GM23338 (cell line): Measurements from ENCODE around the gene NADK2. TPM values are rescaled to one million over a fixed set of nuclear protein-coding genes. Genes with fewer than 3 reads are reported as not detected.

ENCODE experiments used
- ATAC-seq: fragments of 200-7000 bp; cut with Tn5 transposase; 3 replicates; pipeline ENCODE4 v1.9.1; 2020
- DNase-seq: peaks from one replicate; pipeline ENCODE4 v3.0.0-alpha.2; 2015; ENCODE audit warnings: low spot score
- H2AFZ ChIP-seq: fragments of 200-600 bp; sonication (generic); 2 replicates; pipeline ENCODE4 v1.8.0; 2016; ENCODE audit warnings: antibody characterized with exemption, mild to moderate bottlenecking, moderate library complexity
- H3F3A ChIP-seq: fragments of 200-600 bp; sonication (generic); replicated peaks from 2 replicates; pipeline ENCODE4 v1.8.0; 2017; ENCODE audit warnings: antibody characterized with exemption, mixed run types, low read depth
- H3K27ac ChIP-seq: fragments of 200-600 bp; sonication (generic); 2 replicates; pipeline ENCODE4 v1.6.1; 2016; ENCODE audit warnings: low read depth
- H3K27me3 ChIP-seq: fragments of 200-600 bp; sonication (generic); 2 replicates; pipeline ENCODE4 v1.8.0; 2016; ENCODE audit warnings: mild to moderate bottlenecking, mixed run types, moderate library complexity; ENCODE audit not compliant: insufficient read depth
- H3K36me3 ChIP-seq: fragments of 200-600 bp; sonication (generic); 2 replicates; pipeline ENCODE4 v1.8.0; 2016; ENCODE audit warnings: mild to moderate bottlenecking; ENCODE audit not compliant: insufficient read depth
- H3K4me1 ChIP-seq: fragments of 200-600 bp; sonication (generic); 2 replicates; pipeline ENCODE4 v1.8.0; 2016; ENCODE audit warnings: mild to moderate bottlenecking, moderate library complexity; ENCODE audit not compliant: insufficient read depth
- H3K4me2 ChIP-seq: fragments of 200-600 bp; sonication (generic); 2 replicates; pipeline ENCODE4 v1.7.1; 2017; ENCODE audit warnings: mixed run types
- H3K4me3 ChIP-seq: fragments of 200-600 bp; sonication (generic); 2 replicates; pipeline ENCODE4 v1.6.1; 2016; ENCODE audit warnings: mixed run types
- H3K79me2 ChIP-seq: fragments of 200-600 bp; sonication (generic); replicated peaks from 2 replicates; pipeline ENCODE4 v1.8.0; 2017; ENCODE audit warnings: mild to moderate bottlenecking; ENCODE audit not compliant: insufficient read depth
- H3K9me2 ChIP-seq: fragments of 200-600 bp; sonication (generic); 2 replicates; pipeline ENCODE4 v1.8.0; 2017; ENCODE audit not compliant: insufficient read depth
- H4K20me1 ChIP-seq: fragments of 200-600 bp; sonication (generic); replicated peaks from 2 replicates; pipeline ENCODE4 v1.8.0; 2017; ENCODE audit warnings: mild to moderate bottlenecking; ENCODE audit not compliant: insufficient read depth
- H3K27ac Mint-ChIP-seq: 2 replicates; pipeline ENCODE4 v1.8.0; 2020; ENCODE audit warnings: inconsistent platforms, mild to moderate bottlenecking, moderate library complexity, mixed read lengths
- H3K27me3 Mint-ChIP-seq: 3 replicates; pipeline ENCODE4 v1.8.0; 2022; ENCODE audit warnings: low read depth, mild to moderate bottlenecking, moderate library complexity, mixed read lengths, inconsistent platforms; ENCODE audit not compliant: insufficient read depth, poor library complexity
- H3K36me3 Mint-ChIP-seq: 3 replicates; pipeline ENCODE4 v1.8.0; 2021; ENCODE audit warnings: low read depth, mild to moderate bottlenecking, inconsistent platforms, moderate library complexity, mixed read lengths
- H3K4me1 Mint-ChIP-seq: 3 replicates; pipeline ENCODE4 v1.8.0; 2020; ENCODE audit warnings: mild to moderate bottlenecking, inconsistent platforms, mixed read lengths
- H3K4me3 Mint-ChIP-seq: 3 replicates; pipeline ENCODE4 v1.8.0; 2021; ENCODE audit warnings: moderate library complexity, mild to moderate bottlenecking, inconsistent platforms, mixed read lengths
- H3K9me3 Mint-ChIP-seq: 3 replicates; pipeline ENCODE4 v1.8.0; 2020; ENCODE audit warnings: moderate library complexity, mild to moderate bottlenecking, inconsistent platforms, mixed read lengths
- CREB1 ChIP-seq: fragments of 250-450 bp; sonication (Bioruptor Pico); IDR thresholded peaks from 2 replicates; pipeline ENCODE4 v1.5.0; 2020; ENCODE audit warnings: low read depth, mild to moderate bottlenecking, moderate library complexity
- EZH2 ChIP-seq: fragments of 200-600 bp; sonication (generic); IDR thresholded peaks from one replicate; pipeline ENCODE4 v1.8.0; 2017; ENCODE audit warnings: antibody characterized with exemption, mild to moderate bottlenecking, low read depth; ENCODE audit not compliant: unreplicated experiment
- EZH2phosphoT487 ChIP-seq: fragments of 200-600 bp; sonication (generic); IDR thresholded peaks from one replicate; pipeline ENCODE4 v1.8.1; 2018; ENCODE audit warnings: antibody characterized with exemption; ENCODE audit not compliant: unreplicated experiment
- NANOG ChIP-seq: IDR thresholded peaks from 2 replicates; pipeline ENCODE4 v1.6.1; 2016; ENCODE audit warnings: antibody characterized with exemption, borderline replicate concordance
- STAT1 ChIP-seq: IDR thresholded peaks from one replicate; pipeline ENCODE4 v1.6.1; 2016; ENCODE audit warnings: antibody characterized with exemption; ENCODE audit not compliant: unreplicated experiment
- ZNF114 ChIP-seq: fragments of 250-450 bp; sonication (Bioruptor Pico); IDR thresholded peaks from 2 replicates; pipeline ENCODE4 v1.5.0; 2020; ENCODE audit warnings: mild to moderate bottlenecking, moderate library complexity
- polyA plus RNA-seq: library from polyadenylated mRNA; unstranded; fragments of >200 nt; fragmentation: Nextera tagmentation; extraction: Ambion mirVana; gene quantifications from 2 replicates; pipeline ENCODE4 v1.2.1, GENCODE V29; 2016
- total RNA-seq: library from RNA; depleted of rRNA; stranded (reverse); fragments of >200 nt; shearing (Covaris generic); gene quantifications from 2 replicates; pipeline ENCODE4 v1.2.3, GENCODE V29; 2014
- TF ChIP-seq, protein P1 (sequence below), 2 experiments: fragments of 200-600 bp in 1 of 2; sonication (generic) in 1 of 2; conservative IDR thresholded peaks; 2 replicates each; pipeline versions ENCODE4 v1.5.1 to v1.6.1; 2016 to 2017; ENCODE audit warnings: antibody characterized with exemption in 2 of 2, low read depth in 2 of 2, mild to moderate bottlenecking in 2 of 2, moderate library complexity in 1 of 2
- TF ChIP-seq, protein P2 (sequence below): IDR thresholded peaks from 2 replicates; pipeline ENCODE4 v1.6.1; 2016; ENCODE audit warnings: antibody characterized with exemption
- TF ChIP-seq, protein P3 (sequence below): IDR thresholded peaks from one replicate; pipeline ENCODE4 v1.6.1; 2018; ENCODE audit warnings: antibody characterized with exemption; ENCODE audit not compliant: unreplicated experiment
- TF ChIP-seq, protein P4 (sequence below): fragments of 250-450 bp; sonication (Bioruptor Pico); IDR thresholded peaks from 2 replicates; pipeline ENCODE4 v1.5.0; 2020; ENCODE audit warnings: mild to moderate bottlenecking, moderate library complexity

The NADK2 gene
- total and polyA plus RNA-seq, 2 experiments from 2014 or later: 4.5 to 16.0 TPM

DNA sequence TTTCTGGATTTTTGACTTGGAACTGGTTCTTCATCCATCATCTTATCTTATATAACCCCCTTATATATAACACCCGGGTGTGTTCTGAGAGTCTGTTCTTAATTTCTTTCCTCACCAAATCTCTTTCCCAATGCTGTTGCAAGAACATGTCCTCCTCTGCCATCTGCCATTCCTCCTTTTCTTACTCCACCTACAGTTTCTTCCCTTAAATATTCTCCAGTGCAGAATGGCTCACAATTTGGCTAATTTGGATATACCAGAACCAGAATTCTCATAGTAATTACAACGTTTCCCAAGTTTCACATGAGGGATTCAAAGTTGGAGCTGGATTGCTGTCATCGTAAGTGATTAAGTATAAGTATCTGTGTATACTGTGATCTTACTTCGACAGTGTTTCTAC, 61.8 kb downstream of the NADK2 start (continued):
- TF ChIP-seq, protein P1, sequence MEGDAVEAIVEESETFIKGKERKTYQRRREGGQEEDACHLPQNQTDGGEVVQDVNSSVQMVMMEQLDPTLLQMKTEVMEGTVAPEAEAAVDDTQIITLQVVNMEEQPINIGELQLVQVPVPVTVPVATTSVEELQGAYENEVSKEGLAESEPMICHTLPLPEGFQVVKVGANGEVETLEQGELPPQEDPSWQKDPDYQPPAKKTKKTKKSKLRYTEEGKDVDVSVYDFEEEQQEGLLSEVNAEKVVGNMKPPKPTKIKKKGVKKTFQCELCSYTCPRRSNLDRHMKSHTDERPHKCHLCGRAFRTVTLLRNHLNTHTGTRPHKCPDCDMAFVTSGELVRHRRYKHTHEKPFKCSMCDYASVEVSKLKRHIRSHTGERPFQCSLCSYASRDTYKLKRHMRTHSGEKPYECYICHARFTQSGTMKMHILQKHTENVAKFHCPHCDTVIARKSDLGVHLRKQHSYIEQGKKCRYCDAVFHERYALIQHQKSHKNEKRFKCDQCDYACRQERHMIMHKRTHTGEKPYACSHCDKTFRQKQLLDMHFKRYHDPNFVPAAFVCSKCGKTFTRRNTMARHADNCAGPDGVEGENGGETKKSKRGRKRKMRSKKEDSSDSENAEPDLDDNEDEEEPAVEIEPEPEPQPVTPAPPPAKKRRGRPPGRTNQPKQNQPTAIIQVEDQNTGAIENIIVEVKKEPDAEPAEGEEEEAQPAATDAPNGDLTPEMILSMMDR (conservative IDR thresholded peaks at IDR 0.05; ENCODE audit: low read depth in 2 of 2): no peak
- TF ChIP-seq EZH2 (no peak), NANOG (no peak)
- TF ChIP-seq, protein P2, sequence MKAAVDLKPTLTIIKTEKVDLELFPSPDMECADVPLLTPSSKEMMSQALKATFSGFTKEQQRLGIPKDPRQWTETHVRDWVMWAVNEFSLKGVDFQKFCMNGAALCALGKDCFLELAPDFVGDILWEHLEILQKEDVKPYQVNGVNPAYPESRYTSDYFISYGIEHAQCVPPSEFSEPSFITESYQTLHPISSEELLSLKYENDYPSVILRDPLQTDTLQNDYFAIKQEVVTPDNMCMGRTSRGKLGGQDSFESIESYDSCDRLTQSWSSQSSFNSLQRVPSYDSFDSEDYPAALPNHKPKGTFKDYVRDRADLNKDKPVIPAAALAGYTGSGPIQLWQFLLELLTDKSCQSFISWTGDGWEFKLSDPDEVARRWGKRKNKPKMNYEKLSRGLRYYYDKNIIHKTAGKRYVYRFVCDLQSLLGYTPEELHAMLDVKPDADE: no peak

DNA sequence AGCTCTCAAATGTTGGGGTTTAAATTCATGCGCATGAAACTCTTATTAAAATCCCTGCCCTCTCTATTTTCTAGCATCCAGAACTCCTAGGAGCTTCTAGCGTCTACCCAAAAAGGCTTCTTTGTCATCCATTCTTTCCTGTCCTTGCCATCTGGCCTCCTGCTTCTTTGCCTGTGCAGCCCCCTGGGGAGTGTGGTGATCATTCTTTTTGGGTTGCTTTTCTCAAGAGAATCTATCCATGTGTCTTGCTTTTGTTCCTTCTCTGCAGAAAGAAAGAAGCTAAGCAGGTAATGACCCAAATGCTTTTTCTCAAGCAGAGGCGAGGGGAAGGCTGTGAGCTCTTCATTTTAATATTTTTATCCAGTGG, 63.2 kb downstream of the NADK2 start:
- peaks cover 82% of the 10 kb centered on the region for H3K36me3 Mint-ChIP-seq
- TF ChIP-seq EZH2phosphoT487 (no peak), ZNF114 (CRISPR knock-in tag) (no peak), NANOG (no peak), CREB1 (CRISPR knock-in tag) (no peak), STAT1 (no peak), EZH2 (no peak)
- TF ChIP-seq, protein P3, sequence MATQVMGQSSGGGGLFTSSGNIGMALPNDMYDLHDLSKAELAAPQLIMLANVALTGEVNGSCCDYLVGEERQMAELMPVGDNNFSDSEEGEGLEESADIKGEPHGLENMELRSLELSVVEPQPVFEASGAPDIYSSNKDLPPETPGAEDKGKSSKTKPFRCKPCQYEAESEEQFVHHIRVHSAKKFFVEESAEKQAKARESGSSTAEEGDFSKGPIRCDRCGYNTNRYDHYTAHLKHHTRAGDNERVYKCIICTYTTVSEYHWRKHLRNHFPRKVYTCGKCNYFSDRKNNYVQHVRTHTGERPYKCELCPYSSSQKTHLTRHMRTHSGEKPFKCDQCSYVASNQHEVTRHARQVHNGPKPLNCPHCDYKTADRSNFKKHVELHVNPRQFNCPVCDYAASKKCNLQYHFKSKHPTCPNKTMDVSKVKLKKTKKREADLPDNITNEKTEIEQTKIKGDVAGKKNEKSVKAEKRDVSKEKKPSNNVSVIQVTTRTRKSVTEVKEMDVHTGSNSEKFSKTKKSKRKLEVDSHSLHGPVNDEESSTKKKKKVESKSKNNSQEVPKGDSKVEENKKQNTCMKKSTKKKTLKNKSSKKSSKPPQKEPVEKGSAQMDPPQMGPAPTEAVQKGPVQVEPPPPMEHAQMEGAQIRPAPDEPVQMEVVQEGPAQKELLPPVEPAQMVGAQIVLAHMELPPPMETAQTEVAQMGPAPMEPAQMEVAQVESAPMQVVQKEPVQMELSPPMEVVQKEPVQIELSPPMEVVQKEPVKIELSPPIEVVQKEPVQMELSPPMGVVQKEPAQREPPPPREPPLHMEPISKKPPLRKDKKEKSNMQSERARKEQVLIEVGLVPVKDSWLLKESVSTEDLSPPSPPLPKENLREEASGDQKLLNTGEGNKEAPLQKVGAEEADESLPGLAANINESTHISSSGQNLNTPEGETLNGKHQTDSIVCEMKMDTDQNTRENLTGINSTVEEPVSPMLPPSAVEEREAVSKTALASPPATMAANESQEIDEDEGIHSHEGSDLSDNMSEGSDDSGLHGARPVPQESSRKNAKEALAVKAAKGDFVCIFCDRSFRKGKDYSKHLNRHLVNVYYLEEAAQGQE: no peak
- TF ChIP-seq, protein P1 (conservative IDR thresholded peaks at IDR 0.05; ENCODE audit: low read depth in 2 of 2): no peak
- TF ChIP-seq, protein P4, sequence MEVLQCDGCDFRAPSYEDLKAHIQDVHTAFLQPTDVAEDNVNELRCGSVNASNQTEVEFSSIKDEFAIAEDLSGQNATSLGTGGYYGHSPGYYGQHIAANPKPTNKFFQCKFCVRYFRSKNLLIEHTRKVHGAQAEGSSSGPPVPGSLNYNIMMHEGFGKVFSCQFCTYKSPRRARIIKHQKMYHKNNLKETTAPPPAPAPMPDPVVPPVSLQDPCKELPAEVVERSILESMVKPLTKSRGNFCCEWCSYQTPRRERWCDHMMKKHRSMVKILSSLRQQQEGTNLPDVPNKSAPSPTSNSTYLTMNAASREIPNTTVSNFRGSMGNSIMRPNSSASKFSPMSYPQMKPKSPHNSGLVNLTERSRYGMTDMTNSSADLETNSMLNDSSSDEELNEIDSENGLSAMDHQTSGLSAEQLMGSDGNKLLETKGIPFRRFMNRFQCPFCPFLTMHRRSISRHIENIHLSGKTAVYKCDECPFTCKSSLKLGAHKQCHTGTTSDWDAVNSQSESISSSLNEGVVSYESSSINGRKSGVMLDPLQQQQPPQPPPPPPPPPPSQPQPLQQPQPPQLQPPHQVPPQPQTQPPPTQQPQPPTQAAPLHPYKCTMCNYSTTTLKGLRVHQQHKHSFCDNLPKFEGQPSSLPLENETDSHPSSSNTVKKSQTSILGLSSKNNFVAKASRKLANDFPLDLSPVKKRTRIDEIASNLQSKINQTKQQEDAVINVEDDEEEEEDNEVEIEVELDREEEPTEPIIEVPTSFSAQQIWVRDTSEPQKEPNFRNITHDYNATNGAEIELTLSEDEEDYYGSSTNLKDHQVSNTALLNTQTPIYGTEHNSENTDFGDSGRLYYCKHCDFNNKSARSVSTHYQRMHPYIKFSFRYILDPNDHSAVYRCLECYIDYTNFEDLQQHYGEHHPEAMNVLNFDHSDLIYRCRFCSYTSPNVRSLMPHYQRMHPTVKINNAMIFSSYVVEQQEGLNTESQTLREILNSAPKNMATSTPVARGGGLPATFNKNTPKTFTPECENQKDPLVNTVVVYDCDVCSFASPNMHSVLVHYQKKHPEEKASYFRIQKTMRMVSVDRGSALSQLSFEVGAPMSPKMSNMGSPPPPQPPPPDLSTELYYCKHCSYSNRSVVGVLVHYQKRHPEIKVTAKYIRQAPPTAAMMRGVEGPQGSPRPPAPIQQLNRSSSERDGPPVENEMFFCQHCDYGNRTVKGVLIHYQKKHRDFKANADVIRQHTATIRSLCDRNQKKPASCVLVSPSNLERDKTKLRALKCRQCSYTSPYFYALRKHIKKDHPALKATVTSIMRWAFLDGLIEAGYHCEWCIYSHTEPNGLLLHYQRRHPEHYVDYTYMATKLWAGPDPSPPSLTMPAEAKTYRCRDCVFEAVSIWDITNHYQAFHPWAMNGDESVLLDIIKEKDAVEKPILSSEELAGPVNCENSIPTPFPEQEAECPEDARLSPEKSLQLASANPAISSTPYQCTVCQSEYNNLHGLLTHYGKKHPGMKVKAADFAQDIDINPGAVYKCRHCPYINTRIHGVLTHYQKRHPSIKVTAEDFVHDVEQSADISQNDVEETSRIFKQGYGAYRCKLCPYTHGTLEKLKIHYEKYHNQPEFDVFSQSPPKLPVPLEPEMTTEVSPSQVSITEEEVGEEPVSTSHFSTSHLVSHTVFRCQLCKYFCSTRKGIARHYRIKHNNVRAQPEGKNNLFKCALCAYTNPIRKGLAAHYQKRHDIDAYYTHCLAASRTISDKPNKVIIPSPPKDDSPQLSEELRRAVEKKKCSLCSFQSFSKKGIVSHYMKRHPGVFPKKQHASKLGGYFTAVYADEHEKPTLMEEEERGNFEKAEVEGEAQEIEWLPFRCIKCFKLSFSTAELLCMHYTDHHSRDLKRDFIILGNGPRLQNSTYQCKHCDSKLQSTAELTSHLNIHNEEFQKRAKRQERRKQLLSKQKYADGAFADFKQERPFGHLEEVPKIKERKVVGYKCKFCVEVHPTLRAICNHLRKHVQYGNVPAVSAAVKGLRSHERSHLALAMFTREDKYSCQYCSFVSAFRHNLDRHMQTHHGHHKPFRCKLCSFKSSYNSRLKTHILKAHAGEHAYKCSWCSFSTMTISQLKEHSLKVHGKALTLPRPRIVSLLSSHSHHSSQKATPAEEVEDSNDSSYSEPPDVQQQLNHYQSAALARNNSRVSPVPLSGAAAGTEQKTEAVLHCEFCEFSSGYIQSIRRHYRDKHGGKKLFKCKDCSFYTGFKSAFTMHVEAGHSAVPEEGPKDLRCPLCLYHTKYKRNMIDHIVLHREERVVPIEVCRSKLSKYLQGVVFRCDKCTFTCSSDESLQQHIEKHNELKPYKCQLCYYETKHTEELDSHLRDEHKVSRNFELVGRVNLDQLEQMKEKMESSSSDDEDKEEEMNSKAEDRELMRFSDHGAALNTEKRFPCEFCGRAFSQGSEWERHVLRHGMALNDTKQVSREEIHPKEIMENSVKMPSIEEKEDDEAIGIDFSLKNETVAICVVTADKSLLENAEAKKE (CRISPR knock-in tag): no peak

More for the DNA sequence above, 63.2 kb downstream of the NADK2 start:
- Mint-ChIP-seq H3K9me3 (no peaks in the 10 kb centered on the region; the same call in 2 of the 3 replicates), H3K4me1 (no peaks in the 10 kb centered on the region), H3K27me3 (no peaks in the 10 kb centered on the region), H3K4me3 (no peak overlapping the region), H3K27ac (no peak overlapping the region)
- Histone ChIP-seq H3K9me2 (no peaks in the 10 kb centered on the region), H3K4me1 (no peaks in the 10 kb centered on the region), H3K27me3 (no peaks in the 10 kb centered on the region), H3K27ac (no peak overlapping the region), H3K4me2 (no peak overlapping the region), H4K20me1 (no peaks in the 10 kb centered on the region), H3K4me3 (no peak overlapping the region), H3K79me2 (no peaks in the 10 kb centered on the region), H3K36me3 (peaks cover 45% of the 10 kb centered on the region), H3F3A (no peaks in the 10 kb centered on the region), H2AFZ (no peak overlapping the region)
- ATAC-seq (no peak), DNase-seq (no peak)
